ENCODE data around the gene H1-8.

GRCh38 chr3:129593230-129593594 lies 50.2 kb downstream of the H1-8 start:
- TF ChIP-seq SUZ12 (IDR thresholded peaks at IDR 0.05; ENCODE audit: extremely low read depth, insufficient read depth, insufficient read length) (no peak), ZNF274 (IDR thresholded peaks at IDR 0.05; ENCODE audit: low read depth, low read length) (no peak), YY1 (IDR thresholded peaks at IDR 0.05; ENCODE audit: insufficient read depth, insufficient read length) (no peak)

Data from NT2/D1 (cell line).